NB4 (cell line): ENCODE measurements around the gene PECR.

ENCODE experiments used
- CTCF ChIP-seq: IDR thresholded peaks from one replicate; pipeline ENCODE4 v1.5.1; 2012; ENCODE audit warnings: low read depth, low read length
- MYC ChIP-seq: IDR thresholded peaks from 2 replicates; pipeline ENCODE4 v1.6.1; 2011; ENCODE audit warnings: low read depth, low read length
- POLR2A ChIP-seq: IDR thresholded peaks from 2 replicates; pipeline ENCODE4 v1.6.1; 2011; ENCODE audit warnings: mild to moderate bottlenecking; ENCODE audit not compliant: insufficient read length; ENCODE audit errors: extremely low read depth

GRCh38 chr2:216070195-216070594 is 11.4 kb downstream of the PECR start:
- no peak for TF ChIP-seq CTCF
- TF ChIP-seq POLR2A = no peak
- TF ChIP-seq MYC = no peak
